ENCODE data around the gene TTC5.

DNA sequence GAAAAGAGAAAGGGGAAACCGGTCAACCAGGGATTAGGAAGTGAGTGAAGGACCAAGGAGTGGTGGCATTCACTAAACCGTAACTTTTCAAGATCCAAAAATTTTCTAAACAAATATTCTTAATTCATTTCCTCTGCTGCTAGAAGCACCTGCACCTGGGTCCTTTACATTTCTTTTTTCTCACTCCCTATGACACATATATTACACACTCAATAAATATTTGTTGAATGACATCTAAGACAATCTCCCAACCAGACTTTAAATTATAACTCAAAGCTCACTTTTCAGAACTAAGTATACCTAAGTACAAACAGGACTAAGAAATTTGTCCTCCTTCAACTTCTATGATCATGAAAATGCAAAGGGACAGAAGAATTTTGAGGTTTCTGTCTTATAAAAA lies 11.1 kb downstream of the TTC5 start:
- TF ChIP-seq, protein P1, sequence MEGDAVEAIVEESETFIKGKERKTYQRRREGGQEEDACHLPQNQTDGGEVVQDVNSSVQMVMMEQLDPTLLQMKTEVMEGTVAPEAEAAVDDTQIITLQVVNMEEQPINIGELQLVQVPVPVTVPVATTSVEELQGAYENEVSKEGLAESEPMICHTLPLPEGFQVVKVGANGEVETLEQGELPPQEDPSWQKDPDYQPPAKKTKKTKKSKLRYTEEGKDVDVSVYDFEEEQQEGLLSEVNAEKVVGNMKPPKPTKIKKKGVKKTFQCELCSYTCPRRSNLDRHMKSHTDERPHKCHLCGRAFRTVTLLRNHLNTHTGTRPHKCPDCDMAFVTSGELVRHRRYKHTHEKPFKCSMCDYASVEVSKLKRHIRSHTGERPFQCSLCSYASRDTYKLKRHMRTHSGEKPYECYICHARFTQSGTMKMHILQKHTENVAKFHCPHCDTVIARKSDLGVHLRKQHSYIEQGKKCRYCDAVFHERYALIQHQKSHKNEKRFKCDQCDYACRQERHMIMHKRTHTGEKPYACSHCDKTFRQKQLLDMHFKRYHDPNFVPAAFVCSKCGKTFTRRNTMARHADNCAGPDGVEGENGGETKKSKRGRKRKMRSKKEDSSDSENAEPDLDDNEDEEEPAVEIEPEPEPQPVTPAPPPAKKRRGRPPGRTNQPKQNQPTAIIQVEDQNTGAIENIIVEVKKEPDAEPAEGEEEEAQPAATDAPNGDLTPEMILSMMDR (IDR thresholded peaks at IDR 0.05), result no peak
- no peak for TF ChIP-seq EZH2 (IDR thresholded peaks at IDR 0.05; ENCODE audit: borderline replicate concordance, insufficient read depth, low read depth, low read length, poor library complexity, severe bottlenecking)
